ENCODE measurements around the gene NPRL2.
A peak's percentile ranks its signal among the peaks of the same experiment; 100 is the strongest.
"Not testable (repeated sequence)": the region's sequence is repeated elsewhere in the genome, so short reads cannot be mapped to it uniquely, and the experiment has no call there.

The NPRL2 gene

DNA sequence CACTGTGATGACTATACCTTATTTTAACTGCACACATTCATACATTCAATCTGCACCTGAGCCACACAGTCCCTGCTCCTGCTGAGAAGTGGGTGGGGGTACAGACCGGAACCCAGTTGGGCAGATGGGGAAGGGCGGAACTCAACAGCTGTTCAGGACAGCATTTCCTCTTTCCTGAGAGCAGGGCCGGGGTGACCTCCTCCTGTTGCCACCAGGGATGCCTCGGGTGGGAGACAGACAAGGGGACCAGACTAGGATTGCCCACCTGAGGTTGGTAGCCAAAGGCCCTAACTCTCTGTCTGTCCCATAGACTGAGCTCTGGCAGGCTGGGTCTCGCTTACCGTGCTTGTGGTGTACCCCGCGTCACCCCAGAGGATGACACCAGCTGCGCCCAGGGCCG lies 32.0 kb downstream of the NPRL2 start:
- FAIRE-seq (no peak), DNase-seq (ENCODE audit: extremely low spot score, insufficient read length, low read depth) (no peak)

DNA sequence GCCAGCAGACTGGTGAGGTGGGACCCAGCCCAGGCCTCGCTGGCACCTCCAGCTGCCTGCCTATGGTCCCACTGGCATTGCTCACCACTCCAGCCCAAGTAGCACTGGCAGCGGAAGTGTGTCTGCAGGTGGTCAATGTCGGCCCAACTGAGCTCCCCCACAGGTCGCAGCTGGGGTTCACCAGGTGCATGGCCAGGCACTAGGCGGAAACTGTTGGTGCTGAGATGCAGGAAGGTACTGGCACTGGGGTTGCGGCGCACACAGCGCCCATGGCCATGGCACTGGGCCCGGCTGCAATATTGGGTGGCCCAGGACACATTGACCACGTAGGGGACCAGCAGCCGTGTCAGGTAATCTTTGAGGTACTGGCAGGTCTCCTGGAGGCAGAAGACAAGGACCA lies 32.4 kb downstream of the NPRL2 start:
- FAIRE-seq = no peak
- DNase-seq (ENCODE audit: extremely low spot score, insufficient read length, low read depth) = no peak

DNA sequence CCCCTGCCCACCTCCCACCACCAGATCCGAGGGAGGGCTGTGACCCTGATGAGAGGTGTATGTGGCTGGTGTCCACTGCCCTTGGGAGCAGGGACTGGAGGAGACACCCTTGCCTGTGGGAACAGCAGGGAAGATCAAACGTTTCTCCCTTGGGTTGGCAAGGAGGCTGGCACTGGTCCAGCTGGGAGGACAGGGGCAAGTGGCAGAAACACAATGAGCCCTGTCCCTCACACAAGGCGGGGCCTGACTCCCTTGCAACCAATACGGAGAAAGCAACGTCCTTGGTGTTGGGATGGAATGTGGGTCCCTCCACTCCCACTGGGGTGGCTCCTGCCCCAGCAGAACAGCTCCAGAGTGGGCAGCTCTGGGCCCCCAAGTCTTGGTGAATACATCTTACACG lies 33.3 kb downstream of the NPRL2 start:
- FAIRE-seq (no peak), DNase-seq (ENCODE audit: extremely low spot score, insufficient read length, low read depth) (no peak)

DNA sequence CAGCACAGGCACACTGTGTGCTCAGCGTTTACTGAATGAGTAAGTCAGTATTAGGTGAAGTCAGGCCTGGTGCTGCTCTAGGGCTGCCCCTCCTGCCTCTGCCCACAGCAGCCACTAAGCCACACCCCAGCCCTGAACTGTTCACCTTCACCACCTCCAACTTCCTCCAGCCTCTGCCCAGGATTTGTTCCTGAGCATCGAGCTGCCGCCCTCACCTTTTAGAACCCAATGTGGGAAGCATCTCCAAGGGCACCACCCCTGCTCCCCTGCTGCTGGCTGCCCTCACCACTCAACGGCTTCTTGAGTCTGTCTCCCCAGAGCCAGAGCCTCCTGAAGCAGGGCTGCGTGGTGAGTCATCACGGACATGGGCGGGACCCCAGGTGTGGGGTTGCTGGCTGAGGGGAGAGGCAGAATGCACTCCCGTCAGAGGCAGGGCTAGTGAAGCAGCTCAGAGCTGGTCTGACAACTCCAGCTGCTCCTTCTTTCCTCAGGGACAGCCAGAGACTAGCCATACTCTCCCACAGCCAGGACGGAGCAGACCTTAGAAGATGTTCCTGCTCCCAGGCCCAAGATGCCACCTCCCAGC lies 33.8 kb downstream of the NPRL2 start:
- DNase-seq (ENCODE audit: extremely low spot score, insufficient read length, low read depth) = no peak
- FAIRE-seq = no peak

DNA sequence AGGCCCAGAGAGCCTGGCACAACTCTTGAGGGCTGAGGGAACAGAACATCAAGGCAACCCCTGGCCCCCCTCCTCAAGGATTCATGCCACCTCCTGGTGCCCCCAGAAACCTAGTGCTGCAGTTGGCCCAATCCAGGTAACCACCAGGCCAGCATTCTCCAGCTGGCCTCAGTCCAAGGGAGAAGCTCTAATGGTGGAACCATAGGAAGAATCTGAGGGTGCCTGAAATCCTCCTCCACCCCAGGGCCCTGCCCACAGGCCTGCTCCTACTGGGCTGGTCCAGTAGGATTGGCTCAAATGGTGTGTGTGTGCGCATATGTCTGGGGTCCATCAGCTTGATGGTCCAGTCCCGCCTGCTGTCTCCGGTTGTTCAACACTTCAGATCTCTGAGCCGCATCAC lies 35.8 kb downstream of the NPRL2 start:
- no peak for FAIRE-seq
- no peak for DNase-seq (ENCODE audit: extremely low spot score, insufficient read length, low read depth)

DNA sequence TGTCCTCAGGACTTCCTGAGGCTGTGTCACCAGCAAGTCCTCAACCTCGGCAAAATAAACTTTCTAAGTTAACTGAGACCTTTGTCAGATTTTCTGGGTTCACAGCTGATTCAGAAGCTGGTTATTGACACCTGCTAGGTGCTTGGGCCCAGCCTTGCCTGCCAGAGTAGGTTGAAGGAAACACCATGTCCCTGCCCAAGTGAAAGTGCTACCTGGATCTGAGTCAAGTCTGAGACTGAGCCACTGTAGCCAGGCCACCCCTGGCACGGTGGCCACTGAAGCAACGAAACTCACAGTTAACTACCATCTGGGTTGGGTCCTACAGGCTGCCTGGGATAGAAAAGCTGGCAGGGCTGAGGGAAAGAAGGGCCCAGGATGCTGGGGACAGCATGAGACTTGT lies 36.2 kb downstream of the NPRL2 start:
- FAIRE-seq (no peak), DNase-seq (ENCODE audit: extremely low spot score, insufficient read length, low read depth) (no peak)

DNA sequence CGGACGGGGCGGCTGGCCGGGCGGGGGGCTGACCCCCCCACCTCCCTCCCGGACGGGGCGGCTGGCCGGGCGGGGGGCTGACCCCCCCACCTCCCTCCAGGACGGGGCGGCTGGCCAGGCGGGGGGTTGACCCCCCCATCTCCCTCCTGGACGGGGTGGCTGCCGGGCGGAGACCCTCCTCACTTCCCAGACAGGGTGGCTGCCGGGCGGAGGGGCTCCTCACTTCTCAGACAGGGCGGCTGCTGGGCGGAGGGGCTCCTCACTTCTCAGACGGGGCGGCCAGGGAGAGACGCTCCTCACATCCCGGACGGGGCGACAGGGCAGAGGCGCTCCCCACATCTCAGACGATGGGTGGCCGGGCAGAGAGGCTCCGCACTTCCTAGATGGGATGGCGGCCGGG lies 38.5 kb downstream of the NPRL2 start:
- not testable (repeated sequence) for FAIRE-seq; DNase-seq (ENCODE audit: extremely low spot score, insufficient read length, low read depth)

DNA sequence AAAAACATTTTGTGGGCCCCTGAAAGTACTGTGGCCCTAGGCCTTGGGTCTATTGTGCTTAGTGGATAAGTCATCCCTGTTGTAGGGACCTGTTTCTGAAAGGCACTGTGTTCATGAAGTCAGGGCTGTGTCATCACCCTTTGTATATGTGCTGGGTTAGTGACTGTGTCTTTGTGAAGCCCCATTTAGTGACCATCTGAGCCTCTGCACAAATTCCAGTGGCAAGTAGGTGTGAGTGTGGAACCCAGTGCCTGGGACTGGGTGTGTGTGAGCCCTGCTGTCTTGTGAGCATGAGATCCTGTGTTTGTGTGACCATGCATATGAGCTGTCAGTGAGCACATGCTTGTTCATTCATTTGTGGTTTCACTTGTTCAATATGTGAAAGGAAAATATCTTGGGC lies 46.0 kb downstream of the NPRL2 start:
- no peak for FAIRE-seq
- no peak for DNase-seq (ENCODE audit: extremely low spot score, insufficient read length, low read depth)

DNA sequence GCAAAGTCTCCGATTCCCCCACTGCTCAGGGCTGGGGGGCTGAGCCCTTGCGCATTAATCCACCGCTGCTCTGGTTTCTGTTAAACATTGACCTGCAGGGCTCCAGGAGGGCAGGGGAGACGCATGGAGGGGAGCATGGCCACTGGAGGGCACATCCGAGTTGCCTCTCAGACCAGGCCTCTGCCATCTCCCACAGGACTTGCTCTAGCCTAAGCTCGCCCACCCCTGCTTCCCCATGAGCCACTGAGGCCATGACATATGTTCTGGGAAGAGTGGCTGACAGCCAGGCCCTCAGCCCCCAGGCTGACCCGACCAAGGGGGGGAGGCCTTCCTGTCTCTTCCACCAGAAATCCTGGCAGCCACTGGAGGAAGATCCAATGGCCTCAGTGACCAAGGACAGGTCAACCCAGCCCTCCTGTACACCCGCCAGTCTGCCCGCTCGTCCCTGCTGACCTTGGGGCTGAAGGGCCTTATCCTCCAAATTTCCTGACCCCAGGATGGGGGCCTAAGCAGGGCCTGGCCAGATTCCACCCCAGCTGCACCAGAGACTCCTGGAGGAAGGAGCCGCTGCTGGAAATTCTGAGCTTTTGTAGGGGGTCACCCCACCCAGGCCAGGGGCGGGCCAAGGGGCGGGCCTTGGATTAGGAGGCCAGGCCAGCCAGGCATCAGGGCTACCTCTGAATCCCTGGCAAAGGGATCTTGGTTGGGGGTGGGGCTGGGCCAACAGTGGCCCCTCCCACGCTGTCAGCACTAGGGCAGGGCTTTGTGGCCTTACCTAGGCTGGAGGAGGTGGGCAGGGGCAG lies 47.4 kb downstream of the NPRL2 start, which contains the start of gene HYAL1:
Gene HYAL1, minus strand, starts transcription at position 562 of the 803 bp plus-strand sequence. CDS start 618 bp downstream, outside the sequence.
- no peak for DNase-seq (ENCODE audit: extremely low spot score, insufficient read length, low read depth)
- FAIRE-seq = no peak

DNA sequence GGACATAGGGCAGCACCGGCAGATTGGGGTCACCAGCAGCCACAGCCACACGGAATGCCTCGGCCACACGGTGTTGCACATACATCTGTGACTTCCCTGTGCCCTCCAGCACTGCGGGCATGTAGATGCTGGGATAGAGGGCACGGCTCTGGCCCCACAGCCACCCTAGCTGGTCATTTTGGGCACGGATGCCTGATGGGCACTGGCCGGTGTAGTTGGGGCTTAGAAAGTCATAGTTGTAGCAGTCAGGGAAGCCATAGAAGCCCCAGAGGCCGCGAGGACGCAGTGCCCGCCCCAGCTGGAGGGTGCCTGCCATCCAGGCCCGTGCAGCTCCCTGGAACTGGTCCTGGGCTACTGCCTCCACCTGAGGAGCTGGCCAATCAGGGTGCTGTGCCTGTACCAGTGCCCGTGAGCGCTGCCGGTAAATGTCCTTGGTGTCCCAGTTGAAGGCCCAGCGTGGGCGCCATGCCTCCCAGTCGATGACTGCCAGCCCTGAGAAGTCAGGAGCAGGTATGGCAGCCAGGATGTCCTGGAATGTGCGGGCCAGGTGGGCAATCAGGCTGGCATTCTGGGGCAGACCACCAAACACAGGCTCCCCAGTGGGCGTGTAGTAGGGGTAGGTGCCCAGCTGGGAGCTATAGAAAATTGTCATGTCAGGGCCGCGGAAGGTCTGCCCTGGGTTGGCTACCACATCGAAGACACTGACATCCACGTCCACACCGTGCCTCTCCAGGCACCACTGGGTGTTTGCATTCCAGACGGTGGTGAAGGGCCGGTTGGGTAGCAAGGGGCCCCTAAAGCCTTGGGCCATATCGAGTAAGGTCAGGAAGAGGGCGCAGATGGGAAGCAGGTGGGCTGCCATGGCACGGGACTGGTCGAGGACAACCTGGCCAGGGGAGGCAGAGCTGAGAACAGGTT lies 48.2 kb downstream of the NPRL2 start:
- DNase-seq (ENCODE audit: extremely low spot score, insufficient read length, low read depth) (no peak), FAIRE-seq (no peak)

DNA sequence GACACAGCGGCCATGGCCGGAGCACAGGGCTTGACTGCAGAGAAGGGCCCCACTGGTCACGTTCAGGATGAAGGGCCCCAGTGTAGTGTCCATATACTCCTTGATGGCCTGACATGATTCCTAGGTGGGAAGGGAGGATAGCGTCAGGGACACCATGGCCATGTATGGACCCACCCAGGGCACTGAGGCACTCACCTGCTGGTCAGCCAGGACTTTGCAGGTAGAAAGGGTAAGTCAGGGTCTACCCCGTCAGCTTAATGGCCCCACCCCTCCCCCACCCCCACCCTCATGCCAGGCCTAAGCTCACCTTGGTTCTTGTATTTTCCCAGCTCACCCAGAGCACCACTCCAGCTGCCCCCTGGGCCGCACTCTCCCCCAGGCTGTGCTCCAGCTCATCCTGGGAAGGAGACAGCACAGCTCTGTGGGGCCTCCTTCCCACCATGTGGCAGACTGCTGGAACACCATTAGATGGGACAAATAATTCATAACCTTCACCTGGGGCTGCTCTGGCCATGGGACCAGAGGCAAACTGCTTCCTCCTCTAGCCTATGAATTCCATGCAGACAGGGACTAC lies 49.8 kb downstream of the NPRL2 start:
- FAIRE-seq (no peak), DNase-seq (ENCODE audit: extremely low spot score, insufficient read length, low read depth) (no peak)

DNA sequence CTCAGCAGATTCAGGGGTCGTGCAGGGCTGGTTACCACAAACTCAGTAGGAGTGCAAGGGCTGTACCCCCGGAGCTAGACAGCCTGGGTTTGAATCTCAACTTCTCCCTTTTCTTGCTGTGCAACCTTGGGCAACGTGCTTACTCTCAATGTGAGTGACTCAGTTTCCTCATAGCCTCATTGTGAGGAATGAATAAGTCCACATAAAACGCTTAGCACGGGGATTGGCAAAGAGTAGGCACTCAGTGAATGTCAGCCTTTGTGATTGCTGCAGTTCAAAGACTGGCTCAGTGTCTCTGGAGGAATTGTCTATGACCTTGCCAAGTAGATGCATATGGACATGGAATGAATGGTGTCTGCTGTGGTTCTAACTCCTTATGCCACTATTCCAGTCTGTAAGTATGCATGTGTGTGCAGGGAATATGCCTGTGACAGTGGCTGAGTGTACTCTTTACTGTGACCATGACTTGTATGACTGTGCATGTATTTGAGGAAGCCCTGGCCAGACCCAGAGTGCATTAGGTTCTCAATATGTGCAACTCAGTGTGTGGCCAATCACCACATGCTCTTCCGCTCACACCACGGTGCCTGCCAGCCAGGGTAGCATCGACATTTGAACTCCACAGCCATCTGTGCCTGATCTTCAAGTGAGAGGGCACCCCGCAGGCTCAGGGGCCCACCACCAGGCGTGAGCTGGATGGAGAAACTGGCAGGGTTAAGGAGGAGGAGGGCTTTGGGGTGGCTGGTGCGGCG lies 50.5 kb downstream of the NPRL2 start:
- no peak for DNase-seq (ENCODE audit: extremely low spot score, insufficient read length, low read depth)
- no peak for FAIRE-seq

DNA sequence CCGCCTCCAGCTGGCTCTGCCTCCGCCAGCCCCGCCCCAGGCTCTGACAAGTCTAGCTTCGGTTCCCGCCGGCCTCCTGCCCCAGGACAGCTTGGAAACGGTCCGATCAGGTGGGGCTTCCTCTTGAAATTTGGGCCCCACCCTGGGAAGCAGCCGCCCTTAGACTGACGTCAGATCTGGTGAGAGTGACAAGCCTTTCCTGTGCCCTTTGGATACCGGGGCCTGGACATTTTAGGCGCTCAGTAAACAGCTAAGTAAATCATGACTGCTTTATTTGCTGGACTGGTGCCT lies 51.0 kb downstream of the NPRL2 start:
- FAIRE-seq (no peak), DNase-seq (ENCODE audit: extremely low spot score, insufficient read length, low read depth) (no peak)

DNA sequence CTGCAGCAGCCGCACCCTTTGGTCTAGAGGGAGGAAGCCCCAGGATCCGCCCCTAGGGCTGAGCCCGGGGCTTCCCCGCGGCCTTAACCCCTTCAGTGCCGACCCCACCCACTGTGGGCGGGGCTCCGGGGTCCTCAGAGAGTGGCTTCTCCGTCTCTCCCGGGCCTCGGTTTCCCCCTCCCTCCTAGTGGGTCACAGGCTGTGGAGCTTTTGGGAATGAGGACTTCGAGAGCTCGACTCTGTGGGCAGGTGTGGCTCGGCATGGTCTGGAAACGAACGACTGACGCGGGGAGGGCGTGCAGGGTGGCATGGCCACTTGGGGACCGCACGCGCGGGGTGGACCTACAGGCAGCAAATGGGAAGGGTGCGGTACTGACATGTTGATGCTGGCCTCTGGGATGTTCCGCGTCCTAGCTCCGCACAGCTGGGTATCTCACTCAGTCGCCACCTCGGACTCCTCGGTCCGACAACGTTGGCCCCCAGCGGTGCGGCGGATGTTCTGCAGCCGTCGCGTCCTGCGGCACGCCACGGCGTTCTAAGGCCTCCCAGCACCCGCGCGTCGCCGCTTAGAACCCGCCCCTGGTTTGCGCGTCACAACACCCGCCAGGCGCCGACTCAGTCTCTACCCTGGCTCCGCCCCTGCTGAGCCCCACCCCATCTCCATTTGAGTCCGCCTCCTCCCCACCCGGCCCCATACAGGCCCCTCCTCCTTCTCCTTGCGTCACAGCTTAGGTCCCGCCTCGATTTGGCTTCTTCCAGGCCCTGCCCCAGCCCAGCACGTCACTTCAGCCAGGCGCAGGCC lies 51.5 kb downstream of the NPRL2 start, which contains the start of the genes HYAL3 and NAA80:
Gene HYAL3, minus strand, starts transcription at position 570 of the 802 bp plus-strand sequence. CDS start 3,803 bp downstream, outside the sequence.
Gene NAA80, minus strand, starts transcription at position 570 of the 802 bp plus-strand sequence. CDS start 1,942 bp downstream, outside the sequence.
- FAIRE-seq = peak; percentile 100

DNA sequence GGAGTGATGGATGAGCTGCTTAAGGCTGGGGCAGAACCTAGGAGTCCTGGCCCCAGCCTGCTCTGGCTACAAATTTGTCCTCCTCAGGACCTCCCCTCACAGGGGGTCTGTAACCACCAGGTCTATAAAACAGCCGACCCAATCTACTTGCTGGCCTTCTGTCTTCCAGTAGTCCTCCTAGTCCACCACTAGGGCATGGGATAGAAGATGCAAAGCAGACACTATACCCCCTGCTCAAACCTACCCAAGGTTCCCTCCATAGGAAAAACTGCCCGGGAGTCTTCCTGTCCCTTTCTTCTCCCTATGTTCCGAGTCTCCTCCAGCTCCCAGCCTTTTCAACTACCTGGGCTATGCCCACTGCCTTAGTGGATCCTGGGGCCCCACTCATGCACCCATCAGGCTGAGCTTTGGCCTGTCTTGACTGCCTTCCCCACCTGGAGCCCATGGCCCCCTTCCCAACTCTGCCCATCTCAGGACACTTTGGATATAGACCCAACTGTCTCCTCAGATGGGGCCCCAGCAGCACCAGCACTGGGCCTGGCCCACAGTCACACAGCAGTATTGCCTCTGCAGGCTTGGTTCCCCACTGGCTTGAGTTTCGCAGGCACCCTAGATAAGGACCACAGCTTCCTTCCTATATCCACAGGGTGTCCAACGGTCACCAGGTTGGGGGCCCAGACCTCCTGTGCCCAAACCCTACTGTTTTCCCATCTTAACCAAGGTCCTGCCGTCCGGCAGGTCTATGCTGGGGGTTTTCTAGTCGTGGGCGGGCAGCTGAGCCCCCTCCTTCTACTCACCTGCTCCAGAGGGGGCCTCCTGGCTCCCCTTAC lies 52.5 kb downstream of the NPRL2 start:
- no peak for FAIRE-seq
- no peak for DNase-seq (ENCODE audit: extremely low spot score, insufficient read length, low read depth)

More for the DNA sequence above, 51.5 kb downstream of the NPRL2 start, which contains the start of the genes HYAL3 and NAA80:
- DNase-seq (ENCODE audit: extremely low spot score, insufficient read length, low read depth) = peak; percentile 95

DNA sequence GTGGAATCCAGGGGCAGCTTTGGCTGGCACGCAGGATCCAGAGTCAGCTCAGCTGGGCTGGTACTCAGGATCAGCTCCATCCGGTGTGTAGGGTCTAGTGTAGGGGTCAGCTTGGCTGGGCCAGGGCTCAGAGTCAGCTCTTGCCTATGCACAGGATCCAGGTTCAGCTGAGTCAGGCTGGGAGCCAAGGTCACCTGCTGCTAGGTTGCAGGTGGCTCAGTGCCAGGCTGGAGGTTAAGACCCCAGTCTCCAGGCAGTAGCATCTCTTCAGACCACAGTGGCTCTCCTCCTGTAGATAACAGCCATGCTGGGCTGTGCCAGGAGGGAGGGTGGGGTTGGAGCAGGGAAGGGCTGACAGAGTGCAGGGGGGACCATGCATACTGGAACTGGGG lies 53.2 kb downstream of the NPRL2 start:
- DNase-seq (ENCODE audit: extremely low spot score, insufficient read length, low read depth) (no peak), FAIRE-seq (no peak)
